Activated T-helper 1 cell treated with anti-CD3 and anti-CD28 coated beads, Interleukin-12 subunit alpha, Interleukin-12 subunit beta, Interleukin-2, Interleukin-4 antibody, amounts not matched to agents 30 ng/mL and 10 ng/mL and 1 ng/mL, durations not matched to agents 14 hours and 24 hours and 36 hours (primary cell): ENCODE measurements around the gene CACNA1D. TPM values are rescaled to one million over a fixed set of nuclear protein-coding genes. Genes with fewer than 3 reads are reported as not detected.

Experiments
- DNase-seq: peaks from one replicate; pipeline ENCODE4 v3.0.0; 2021; ENCODE audit warnings: low spot score
- H3K27ac Mint-ChIP-seq: one replicate; pipeline ENCODE4 v1.8.0; 2021; ENCODE audit warnings: mild to moderate bottlenecking, mixed read lengths
- H3K27me3 Mint-ChIP-seq: one replicate; pipeline ENCODE4 v1.8.0; 2022; ENCODE audit warnings: mild to moderate bottlenecking, moderate library complexity, mixed read lengths; ENCODE audit not compliant: insufficient read depth
- H3K36me3 Mint-ChIP-seq: one replicate; pipeline ENCODE4 v1.8.0; 2021; ENCODE audit warnings: low read depth, mixed read lengths
- H3K4me1 Mint-ChIP-seq: one replicate; pipeline ENCODE4 v1.8.0; 2021; ENCODE audit warnings: low read depth, mixed read lengths
- H3K4me3 Mint-ChIP-seq: one replicate; pipeline ENCODE4 v1.8.0; 2021; ENCODE audit warnings: mild to moderate bottlenecking, moderate library complexity, mixed read lengths
- H3K9me3 Mint-ChIP-seq: one replicate; pipeline ENCODE4 v1.8.0; 2021; ENCODE audit warnings: mixed read lengths
- intact Hi-C: fragments of 100-400 bp; cut with micrococcal nuclease; formaldehyde crosslinking; loops from one replicate; pipeline ENCODE4 v1.15.1; 2024
- total RNA-seq: library from RNA; stranded (reverse); gene quantifications from 2 replicates; pipeline ENCODE4 v1.2.3, GENCODE V29; 2022

CACNA1D gene
- total RNA-seq, 1 donor from 2014 or later = 0.65 TPM

- H3K4me1 Mint-ChIP-seq = no peaks in the 10 kb centered on the region
- peaks cover 2% of the 10 kb centered on the region for H3K27me3 Mint-ChIP-seq
- no peaks in the 10 kb centered on the region for H3K9me3 Mint-ChIP-seq
- H3K27ac Mint-ChIP-seq = no peak overlapping the region
- DNase-seq = no peak
- intact Hi-C loops = no loop called here
- H3K4me3 Mint-ChIP-seq = no peak overlapping the region
- H3K36me3 Mint-ChIP-seq = no peaks in the 10 kb centered on the region
These were observed 338.7 kb downstream of the CACNA1D start for GRCh38 chr3:53833053-53833645.

DNA sequence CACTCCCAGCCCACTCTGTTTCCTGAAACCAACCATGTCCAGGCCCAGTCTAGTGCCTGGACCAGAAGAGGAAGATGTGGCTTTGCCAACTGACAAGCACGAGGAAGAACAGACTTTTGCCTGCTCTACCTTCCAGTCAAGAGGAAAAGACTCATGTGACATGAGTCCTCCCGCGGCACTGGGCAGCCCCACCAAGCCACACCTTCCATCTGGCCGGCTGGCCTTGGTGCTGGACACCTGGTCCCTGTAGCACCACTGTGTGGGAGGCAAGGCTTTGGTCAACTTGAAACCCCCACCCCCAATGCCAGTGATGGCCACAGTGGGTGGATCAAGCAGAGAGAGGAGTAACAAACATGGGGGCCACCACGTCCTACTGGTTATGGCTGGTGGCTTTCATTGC, 339.3 kb downstream of the CACNA1D start:
- no peaks in the 10 kb centered on the region for H3K4me1 Mint-ChIP-seq
- intact Hi-C loops = no loop called here
- no peaks in the 10 kb centered on the region for H3K27me3 Mint-ChIP-seq
- H3K9me3 Mint-ChIP-seq = no peaks in the 10 kb centered on the region
- H3K36me3 Mint-ChIP-seq = no peaks in the 10 kb centered on the region
- H3K4me3 Mint-ChIP-seq = no peak overlapping the region
- no peak overlapping the region for H3K27ac Mint-ChIP-seq
- DNase-seq = no peak

DNA sequence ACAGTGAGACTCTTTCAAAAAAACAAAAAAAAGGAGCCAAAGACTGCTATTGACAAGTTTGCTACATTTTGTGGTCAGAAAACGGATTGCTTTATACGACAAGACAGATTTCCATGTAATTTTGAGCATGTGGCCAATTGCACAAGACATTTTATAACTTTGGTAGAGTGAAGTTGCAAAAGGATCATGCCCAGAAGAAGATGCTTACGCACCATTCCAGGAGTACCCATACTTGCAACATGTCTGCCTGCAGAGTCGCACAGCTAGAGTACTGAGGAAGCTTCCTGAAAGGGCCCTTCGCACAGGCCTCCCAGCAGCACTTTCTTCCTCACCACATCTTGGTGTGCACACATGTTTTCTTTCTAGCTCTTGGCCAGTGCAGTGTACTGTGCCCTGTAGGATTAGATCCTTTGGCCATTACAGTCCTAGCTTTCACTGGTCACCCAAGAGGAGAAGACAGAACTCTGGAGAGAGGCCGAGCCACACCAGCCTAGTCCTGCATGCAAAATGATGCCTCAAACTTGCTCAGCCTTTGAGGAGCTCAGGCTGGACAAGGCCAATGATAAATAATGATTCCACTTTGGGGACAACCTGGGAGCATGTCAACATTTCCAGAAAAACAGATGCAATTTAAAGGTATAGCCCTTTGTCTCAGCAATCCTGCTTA, 340.2 kb downstream of the CACNA1D start:
- peaks cover 3% of the 10 kb centered on the region for H3K27me3 Mint-ChIP-seq
- no peak overlapping the region for H3K27ac Mint-ChIP-seq
- intact Hi-C loops = no loop called here
- DNase-seq = no peak
- H3K4me3 Mint-ChIP-seq = no peak overlapping the region
- H3K36me3 Mint-ChIP-seq = no peaks in the 10 kb centered on the region
- no peaks in the 10 kb centered on the region for H3K9me3 Mint-ChIP-seq
- H3K4me1 Mint-ChIP-seq = no peaks in the 10 kb centered on the region

DNA sequence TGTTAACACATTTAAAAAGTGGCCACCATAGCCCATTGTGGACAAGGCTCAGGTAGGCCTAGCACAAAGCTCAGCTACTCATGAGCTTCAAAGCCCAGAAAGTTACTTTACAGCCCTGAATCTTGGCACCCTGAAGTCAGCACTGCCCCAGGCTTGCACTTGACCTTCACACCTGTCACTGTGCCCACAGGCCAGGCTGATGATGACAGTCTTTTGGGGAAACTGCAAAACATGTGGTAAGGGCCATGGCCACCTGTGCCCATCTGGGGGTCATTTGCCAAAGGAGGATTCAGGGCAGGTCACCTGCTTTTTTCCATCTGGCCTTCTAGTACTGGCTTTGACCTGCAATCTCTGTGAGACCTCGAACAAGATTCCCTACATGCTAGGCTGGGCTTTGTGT, 340.8 kb downstream of the CACNA1D start:
- H3K27ac Mint-ChIP-seq = no peak overlapping the region
- no peak overlapping the region for H3K4me3 Mint-ChIP-seq
- H3K36me3 Mint-ChIP-seq = no peaks in the 10 kb centered on the region
- H3K9me3 Mint-ChIP-seq = no peaks in the 10 kb centered on the region
- H3K4me1 Mint-ChIP-seq = no peaks in the 10 kb centered on the region
- intact Hi-C loops = no loop called here
- H3K27me3 Mint-ChIP-seq = peaks cover 4% of the 10 kb centered on the region
- DNase-seq = no peak

DNA sequence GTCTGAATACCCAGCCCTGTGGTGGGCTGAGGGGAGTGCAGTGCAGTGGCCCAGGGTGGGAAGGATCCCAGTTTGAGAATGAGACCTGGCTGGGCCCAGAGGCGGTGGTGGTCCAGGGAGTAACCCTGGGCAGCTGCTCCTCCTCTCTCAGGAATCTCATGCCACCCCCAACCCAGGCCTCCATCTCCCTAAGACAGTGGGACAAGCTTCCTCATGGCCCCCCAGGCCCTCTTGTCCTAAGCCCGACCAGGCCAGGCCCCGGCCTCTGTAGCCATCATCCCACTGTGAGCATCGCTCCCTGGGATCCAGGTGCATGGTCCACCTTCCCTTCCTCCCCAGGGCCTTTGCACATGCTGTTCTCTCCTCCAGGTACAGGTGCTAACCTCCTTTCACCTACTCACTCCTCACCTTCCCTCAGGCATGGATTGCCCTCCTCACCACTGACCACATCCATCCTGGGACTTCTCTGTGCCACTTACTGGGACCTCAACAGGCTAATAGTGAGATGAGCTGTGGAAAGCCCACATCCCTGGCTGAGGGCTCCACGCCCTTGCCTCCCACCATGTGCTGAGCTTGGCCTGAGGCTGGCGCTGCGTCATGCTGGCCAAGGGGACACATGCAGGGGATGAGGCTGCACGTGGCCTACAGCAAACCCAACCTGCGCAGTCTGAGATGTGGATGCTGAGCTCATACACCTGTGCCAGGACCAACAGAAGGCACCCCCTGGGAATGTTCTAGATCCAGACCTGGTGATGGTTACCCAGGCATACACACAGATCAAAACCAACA, 341.9 kb downstream of the CACNA1D start:
- Mint-ChIP-seq H3K9me3 (no peaks in the 10 kb centered on the region), H3K4me3 (no peak overlapping the region), H3K27me3 (peaks cover 9% of the 10 kb centered on the region), H3K36me3 (no peaks in the 10 kb centered on the region), H3K4me1 (no peaks in the 10 kb centered on the region), H3K27ac (no peak overlapping the region)
- DNase-seq = no peak
- intact Hi-C loops = no loop called here

- Mint-ChIP-seq H3K4me1 (no peaks in the 10 kb centered on the region), H3K9me3 (no peaks in the 10 kb centered on the region), H3K27ac (no peak overlapping the region), H3K27me3 (peaks cover 13% of the 10 kb centered on the region), H3K4me3 (no peak overlapping the region), H3K36me3 (no peaks in the 10 kb centered on the region)
- no peak for DNase-seq
- intact Hi-C loops = no loop called here
These were observed 342.9 kb downstream of the CACNA1D start for GRCh38 chr3:53837331-53837730.

DNA sequence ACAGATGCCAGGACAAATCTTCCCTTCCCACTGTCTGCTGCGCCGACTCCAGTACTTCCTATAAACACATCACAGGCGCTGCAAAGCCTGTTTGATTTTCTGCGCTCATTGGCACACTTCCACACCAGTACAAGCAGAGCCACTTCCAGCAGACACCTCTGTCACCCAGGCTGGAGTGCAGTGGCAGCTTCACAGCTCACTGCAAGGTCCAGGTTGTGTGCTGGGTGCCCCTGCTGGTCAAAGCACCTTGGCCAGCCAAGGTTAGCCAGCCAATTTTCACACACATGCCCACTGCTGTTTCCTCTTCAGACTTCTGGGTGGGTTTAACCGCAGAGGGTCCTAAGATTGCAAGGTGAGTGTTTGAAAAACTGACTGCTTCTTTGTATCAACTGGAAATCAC, 346.9 kb downstream of the CACNA1D start:
- H3K4me1 Mint-ChIP-seq = no peaks in the 10 kb centered on the region
- no peak overlapping the region for H3K27ac Mint-ChIP-seq
- H3K9me3 Mint-ChIP-seq = no peaks in the 10 kb centered on the region
- no peak for DNase-seq
- H3K36me3 Mint-ChIP-seq = no peaks in the 10 kb centered on the region
- intact Hi-C loops = no loop called here
- H3K4me3 Mint-ChIP-seq = no peak overlapping the region
- H3K27me3 Mint-ChIP-seq = peaks cover 36% of the 10 kb centered on the region

DNA sequence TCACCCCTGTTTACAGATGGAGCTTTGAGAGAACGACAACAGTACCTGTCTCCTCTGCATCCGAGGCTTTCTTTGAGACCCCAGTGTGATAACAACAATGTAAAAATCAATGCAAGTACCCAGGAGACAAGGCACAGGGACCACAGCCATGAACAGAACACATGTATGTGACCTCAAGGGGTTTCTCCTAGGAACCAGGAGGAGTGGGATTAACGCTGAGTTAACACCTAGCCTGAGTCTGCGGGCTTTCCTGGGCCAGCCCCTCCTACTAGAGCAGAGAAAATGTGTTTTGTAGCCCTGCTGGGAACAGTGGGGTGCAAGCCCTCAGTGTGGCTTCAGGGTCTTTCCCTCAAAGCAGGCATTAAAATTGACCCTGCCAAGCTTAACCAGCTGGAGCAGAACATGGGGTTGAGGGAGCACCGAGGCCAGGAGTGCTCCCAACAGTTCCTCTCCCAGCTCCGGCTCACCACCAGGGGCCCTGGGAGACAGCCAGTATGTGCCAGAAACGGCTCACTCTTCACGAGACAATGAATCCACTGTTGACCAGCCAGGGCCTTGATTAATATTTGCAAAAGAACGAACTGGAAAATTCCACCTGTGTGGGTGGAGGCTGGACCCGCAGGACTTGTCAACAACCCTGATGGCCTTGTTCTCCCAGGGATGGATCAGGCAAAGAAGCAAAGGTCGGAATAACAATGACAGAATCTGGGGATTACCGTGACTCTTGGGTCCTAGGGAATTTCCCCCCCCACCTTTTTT, 348.2 kb downstream of the CACNA1D start:
- H3K4me1 Mint-ChIP-seq = no peaks in the 10 kb centered on the region
- no peak for DNase-seq
- no peaks in the 10 kb centered on the region for H3K36me3 Mint-ChIP-seq
- no peaks in the 10 kb centered on the region for H3K9me3 Mint-ChIP-seq
- H3K27me3 Mint-ChIP-seq = peaks cover 48% of the 10 kb centered on the region
- no peak overlapping the region for H3K4me3 Mint-ChIP-seq
- intact Hi-C loops = no loop called here
- no peak overlapping the region for H3K27ac Mint-ChIP-seq

DNA sequence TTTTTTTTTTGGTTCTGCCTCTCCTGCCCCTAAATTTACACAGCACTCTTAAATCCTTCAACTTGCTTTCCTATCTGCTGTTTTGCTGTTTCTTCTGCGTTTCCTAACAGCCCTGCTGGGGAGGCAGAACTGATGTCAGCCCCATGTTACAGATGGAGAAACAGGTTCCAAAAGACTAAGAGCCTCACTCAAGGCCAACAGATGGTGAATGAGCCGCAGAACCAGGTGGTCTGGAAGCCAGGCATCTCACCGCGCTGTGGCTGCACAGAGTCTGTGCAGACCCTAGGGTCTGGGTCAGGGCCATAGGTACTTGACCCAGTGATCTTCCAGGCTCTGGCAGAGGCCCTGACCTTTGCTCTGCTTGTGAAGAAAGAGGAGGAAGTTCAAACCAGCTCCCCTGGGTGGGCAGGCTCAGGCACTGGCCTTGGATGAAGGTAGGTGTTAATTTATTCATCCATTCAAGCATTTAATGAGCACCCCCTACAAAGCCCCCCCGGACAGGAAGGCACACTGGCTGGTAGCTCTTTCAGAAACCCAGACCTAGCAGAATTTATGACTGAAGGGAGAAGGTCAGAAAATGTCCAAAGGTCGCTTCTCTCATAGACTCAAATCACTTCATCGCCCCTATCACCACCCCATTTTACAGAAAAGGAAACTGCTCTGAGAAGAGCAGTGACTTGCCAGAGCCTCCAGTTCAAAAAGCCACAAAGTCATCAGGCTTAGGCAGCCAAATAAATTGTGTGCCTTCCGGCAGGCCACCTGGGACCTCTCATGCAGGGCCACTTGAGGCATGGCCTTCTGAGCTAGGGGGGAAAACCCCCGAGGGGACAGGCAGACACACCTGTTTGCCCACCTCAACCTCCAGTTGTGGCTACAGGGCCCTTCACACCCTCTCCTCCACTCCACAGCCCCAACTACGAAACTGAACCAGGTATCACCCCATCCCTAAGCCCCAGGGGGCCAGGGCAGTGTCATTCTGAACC, 349.1 kb downstream of the CACNA1D start:
- H3K4me3 Mint-ChIP-seq = no peak overlapping the region
- no peaks in the 10 kb centered on the region for H3K4me1 Mint-ChIP-seq
- intact Hi-C loops = no loop called here
- DNase-seq = no peak
- no peaks in the 10 kb centered on the region for H3K36me3 Mint-ChIP-seq
- no peak overlapping the region for H3K27ac Mint-ChIP-seq
- no peaks in the 10 kb centered on the region for H3K9me3 Mint-ChIP-seq
- H3K27me3 Mint-ChIP-seq = peaks cover 54% of the 10 kb centered on the region

GRCh38 chr3:53844262-53845102, 350.1 kb downstream of the CACNA1D start:
- Mint-ChIP-seq H3K27ac (no peak overlapping the region), H3K4me3 (no peak overlapping the region), H3K27me3 (peaks cover 54% of the 10 kb centered on the region), H3K36me3 (no peaks in the 10 kb centered on the region), H3K9me3 (no peaks in the 10 kb centered on the region), H3K4me1 (no peaks in the 10 kb centered on the region)
- intact Hi-C loops = no loop called here
- DNase-seq = no peak

DNA sequence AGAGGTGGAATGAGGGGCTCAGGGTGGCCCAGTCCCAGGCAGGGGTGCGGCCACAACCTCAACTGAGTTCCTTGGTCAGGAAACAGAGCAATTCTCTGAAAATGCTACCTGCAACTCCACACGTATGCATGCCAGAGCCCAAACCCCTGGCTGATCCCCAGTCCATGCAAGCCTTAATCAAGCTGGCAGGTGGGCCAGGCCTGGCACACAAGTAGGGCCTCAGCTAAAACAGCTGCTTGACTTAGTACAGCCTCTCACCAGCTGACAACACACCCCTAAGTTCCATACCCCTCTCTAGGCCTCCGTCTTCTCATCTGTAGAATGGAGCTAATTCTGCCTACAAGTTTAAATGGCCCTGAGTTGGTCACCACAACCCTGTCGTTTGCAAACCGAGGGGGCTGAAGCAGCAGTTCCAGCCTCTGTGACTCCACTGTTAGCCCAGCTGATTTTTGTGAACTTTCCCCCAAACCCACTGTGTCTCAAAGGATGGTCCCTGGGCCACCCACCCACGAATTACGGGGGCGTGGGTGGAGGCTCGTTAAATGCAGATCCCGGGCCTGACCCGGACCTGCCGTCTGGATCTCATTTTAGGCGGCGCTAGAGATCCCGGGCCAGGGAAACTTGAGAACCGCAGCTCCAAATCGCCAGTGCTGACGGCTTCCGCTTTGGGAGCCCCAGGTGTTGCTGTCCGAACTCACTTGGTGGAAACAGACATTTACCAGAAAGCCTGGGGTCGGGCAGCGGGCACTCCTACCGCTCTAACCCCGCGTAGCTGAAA, 350.9 kb downstream of the CACNA1D start:
- Mint-ChIP-seq H3K4me3 (peak overlapping the region; percentile 63), H3K27me3 (peaks cover 53% of the 10 kb centered on the region), H3K9me3 (no peaks in the 10 kb centered on the region), H3K36me3 (no peaks in the 10 kb centered on the region), H3K4me1 (no peaks in the 10 kb centered on the region), H3K27ac (no peak overlapping the region)
- no peak for DNase-seq
- intact Hi-C loops = no loop called here
